Activated CD4-positive, alpha-beta T cell treated with anti-CD3 and anti-CD28 coated beads, Interleukin-2, amount 10 ng/mL, durations not matched to agents 24 days and 14 days (primary cell): ENCODE data around the gene MAP4K4. TPM values are rescaled to one million over a fixed set of nuclear protein-coding genes. Genes with fewer than 3 reads are reported as not detected.
A peak's percentile ranks its signal among the peaks of the same experiment; 100 is the strongest.

Experiments used
- DNase-seq: peaks from one replicate; pipeline ENCODE4 v3.0.0; 2022
- H3K27ac Mint-ChIP-seq: one replicate; pipeline ENCODE4 v1.8.0; 2022; ENCODE audit warnings: mild to moderate bottlenecking, mixed read lengths
- H3K27me3 Mint-ChIP-seq: one replicate; pipeline ENCODE4 v1.8.0; 2022; ENCODE audit warnings: mixed read lengths
- H3K36me3 Mint-ChIP-seq: one replicate; pipeline ENCODE4 v1.8.0; 2022; ENCODE audit warnings: low read depth, mild to moderate bottlenecking, mixed read lengths
- H3K4me1 Mint-ChIP-seq: one replicate; pipeline ENCODE4 v1.8.0; 2021; ENCODE audit warnings: mixed read lengths
- H3K4me3 Mint-ChIP-seq: one replicate; pipeline ENCODE4 v1.8.0; 2022; ENCODE audit warnings: mild to moderate bottlenecking, moderate library complexity, mixed read lengths
- H3K9me3 Mint-ChIP-seq: one replicate; pipeline ENCODE4 v1.8.0; 2021; ENCODE audit warnings: mixed read lengths
- intact Hi-C: fragments of 100-400 bp; cut with micrococcal nuclease; formaldehyde crosslinking; loops from one replicate; pipeline ENCODE4 v1.15.1; 2023
- total RNA-seq: library from RNA; stranded (reverse); gene quantifications from 2 replicates; pipeline ENCODE4 v1.2.3, GENCODE V29; 2022

Gene MAP4K4
- total RNA-seq, 1 donor from 2014 or later: 42.6 TPM

GRCh38 chr2:101882769-101883307 is 185.3 kb downstream of the MAP4K4 start:
- Mint-ChIP-seq H3K27ac (no peak overlapping the region), H3K36me3 (peaks cover 50% of the 10 kb centered on the region), H3K4me1 (peaks cover 7% of the 10 kb centered on the region), H3K4me3 (no peak overlapping the region), H3K27me3 (no peaks in the 10 kb centered on the region), H3K9me3 (no peaks in the 10 kb centered on the region)
- intact Hi-C loops: loop anchor here (5.0 kb wide), 1 partner anchor 114 kb away; no protein-coding TSS in a partner anchor
- DNase-seq: no peak

- peak; percentile 72 for DNase-seq
- H3K9me3 Mint-ChIP-seq: no peaks in the 10 kb centered on the region
- H3K4me3 Mint-ChIP-seq: no peak overlapping the region
- no peak overlapping the region for H3K27ac Mint-ChIP-seq
- peaks cover 7% of the 10 kb centered on the region for H3K4me1 Mint-ChIP-seq
- intact Hi-C loops: loop anchor here (2.0 to 5.0 kb wide), 3 partner anchors 113 to 565 kb away; no protein-coding TSS in a partner anchor
- peaks cover 52% of the 10 kb centered on the region for H3K36me3 Mint-ChIP-seq
- H3K27me3 Mint-ChIP-seq: no peaks in the 10 kb centered on the region
Measured at GRCh38 chr2:101883860-101884259, 186.4 kb downstream of the MAP4K4 start.

GRCh38 chr2:101884423-101884822 is 186.9 kb downstream of the MAP4K4 start:
- peaks cover 7% of the 10 kb centered on the region for H3K4me1 Mint-ChIP-seq
- intact Hi-C loops: loop anchor here (2.0 to 5.0 kb wide), 3 partner anchors 113 to 564 kb away; no protein-coding TSS in a partner anchor
- no peak overlapping the region for H3K4me3 Mint-ChIP-seq
- H3K36me3 Mint-ChIP-seq: peaks cover 55% of the 10 kb centered on the region
- no peak overlapping the region for H3K27ac Mint-ChIP-seq
- no peaks in the 10 kb centered on the region for H3K9me3 Mint-ChIP-seq
- H3K27me3 Mint-ChIP-seq: no peaks in the 10 kb centered on the region
- DNase-seq: no peak

GRCh38 chr2:101887328-101887727 is 189.8 kb downstream of the MAP4K4 start:
- intact Hi-C loops: no loop called here
- H3K36me3 Mint-ChIP-seq: peaks cover 66% of the 10 kb centered on the region
- no peak overlapping the region for H3K27ac Mint-ChIP-seq
- peaks cover 7% of the 10 kb centered on the region for H3K4me1 Mint-ChIP-seq
- no peak overlapping the region for H3K4me3 Mint-ChIP-seq
- no peak for DNase-seq
- H3K27me3 Mint-ChIP-seq: no peaks in the 10 kb centered on the region
- peaks cover 4% of the 10 kb centered on the region for H3K9me3 Mint-ChIP-seq

GRCh38 chr2:101889460-101890098 is 192.1 kb downstream of the MAP4K4 start:
- Mint-ChIP-seq H3K4me3 (no peak overlapping the region), H3K9me3 (peaks cover 9% of the 10 kb centered on the region), H3K27me3 (no peaks in the 10 kb centered on the region), H3K36me3 (peaks cover 73% of the 10 kb centered on the region), H3K4me1 (peaks cover 4% of the 10 kb centered on the region), H3K27ac (no peak overlapping the region)
- intact Hi-C loops: no loop called here
- DNase-seq: no peak

GRCh38 chr2:101892377-101892776 is 194.9 kb downstream of the MAP4K4 start:
- intact Hi-C loops: no loop called here
- no peak for DNase-seq
- H3K27ac Mint-ChIP-seq: no peak overlapping the region

GRCh38 chr2:101893681-101894381 is 196.3 kb downstream of the MAP4K4 start:
- H3K4me1 Mint-ChIP-seq: peaks cover 4% of the 10 kb centered on the region
- peaks cover 68% of the 10 kb centered on the region for H3K36me3 Mint-ChIP-seq
- intact Hi-C loops: no loop called here
- no peaks in the 10 kb centered on the region for H3K27me3 Mint-ChIP-seq
- no peak overlapping the region for H3K4me3 Mint-ChIP-seq
- DNase-seq: no peak
- peaks cover 14% of the 10 kb centered on the region for H3K9me3 Mint-ChIP-seq
- no peak overlapping the region for H3K27ac Mint-ChIP-seq

More at GRCh38 chr2:101892377-101892776, 194.9 kb downstream of the MAP4K4 start:
- H3K4me3 Mint-ChIP-seq: no peak overlapping the region
- peaks cover 4% of the 10 kb centered on the region for H3K4me1 Mint-ChIP-seq
- peaks cover 71% of the 10 kb centered on the region for H3K36me3 Mint-ChIP-seq
- no peaks in the 10 kb centered on the region for H3K27me3 Mint-ChIP-seq
- H3K9me3 Mint-ChIP-seq: peaks cover 9% of the 10 kb centered on the region

- Mint-ChIP-seq H3K9me3 (peaks cover 17% of the 10 kb centered on the region), H3K4me3 (no peak overlapping the region), H3K4me1 (peaks cover 8% of the 10 kb centered on the region), H3K27me3 (no peaks in the 10 kb centered on the region), H3K36me3 (peaks cover 58% of the 10 kb centered on the region), H3K27ac (no peak overlapping the region)
- intact Hi-C loops: no loop called here
- DNase-seq: no peak
Measured at GRCh38 chr2:101895039-101895438, 197.5 kb downstream of the MAP4K4 start.

GRCh38 chr2:101895819-101896322 is 198.4 kb downstream of the MAP4K4 start:
- Mint-ChIP-seq H3K27me3 (no peaks in the 10 kb centered on the region), H3K36me3 (peaks cover 56% of the 10 kb centered on the region), H3K4me3 (no peak overlapping the region), H3K27ac (no peak overlapping the region), H3K4me1 (peaks cover 14% of the 10 kb centered on the region), H3K9me3 (peaks cover 21% of the 10 kb centered on the region)
- no peak for DNase-seq
- intact Hi-C loops: no loop called here

- DNase-seq: no peak
- peaks cover 44% of the 10 kb centered on the region for H3K36me3 Mint-ChIP-seq
- intact Hi-C loops: no loop called here
- no peak overlapping the region for H3K4me3 Mint-ChIP-seq
- H3K9me3 Mint-ChIP-seq: peaks cover 23% of the 10 kb centered on the region
- H3K4me1 Mint-ChIP-seq: peaks cover 14% of the 10 kb centered on the region
- no peak overlapping the region for H3K27ac Mint-ChIP-seq
- H3K27me3 Mint-ChIP-seq: no peaks in the 10 kb centered on the region
Measured at GRCh38 chr2:101897301-101897700, 199.8 kb downstream of the MAP4K4 start.

- H3K27me3 Mint-ChIP-seq: no peaks in the 10 kb centered on the region
- H3K9me3 Mint-ChIP-seq: peaks cover 32% of the 10 kb centered on the region
- no peak for DNase-seq
- peaks cover 10% of the 10 kb centered on the region for H3K4me1 Mint-ChIP-seq
- peaks cover 28% of the 10 kb centered on the region for H3K36me3 Mint-ChIP-seq
- intact Hi-C loops: no loop called here
- no peak overlapping the region for H3K27ac Mint-ChIP-seq
- no peak overlapping the region for H3K4me3 Mint-ChIP-seq
Measured at GRCh38 chr2:101899265-101899664, 201.8 kb downstream of the MAP4K4 start.

GRCh38 chr2:101899871-101900270 is 202.4 kb downstream of the MAP4K4 start:
- no peaks in the 10 kb centered on the region for H3K27me3 Mint-ChIP-seq
- H3K4me3 Mint-ChIP-seq: no peak overlapping the region
- H3K4me1 Mint-ChIP-seq: peaks cover 10% of the 10 kb centered on the region
- no peak for DNase-seq
- intact Hi-C loops: loop anchor here (1.0 to 10.0 kb wide), 3 partner anchors 99 to 342 kb away; no protein-coding TSS in a partner anchor
- H3K27ac Mint-ChIP-seq: peak overlapping the region; percentile 60
- peaks cover 38% of the 10 kb centered on the region for H3K9me3 Mint-ChIP-seq
- peaks cover 25% of the 10 kb centered on the region for H3K36me3 Mint-ChIP-seq

GRCh38 chr2:101900375-101900774 is 202.9 kb downstream of the MAP4K4 start:
- peak overlapping the region; percentile 60 for H3K27ac Mint-ChIP-seq
- no peak overlapping the region for H3K4me3 Mint-ChIP-seq
- intact Hi-C loops: loop anchor here (1.0 to 10.0 kb wide), 3 partner anchors 99 to 342 kb away; no protein-coding TSS in a partner anchor

GRCh38 chr2:101901241-101901640 is 203.7 kb downstream of the MAP4K4 start:
- no peak overlapping the region for H3K4me3 Mint-ChIP-seq
- intact Hi-C loops: loop anchor here (5.0 to 10.0 kb wide), 2 partner anchors 214 to 341 kb away; no protein-coding TSS in a partner anchor
- H3K9me3 Mint-ChIP-seq: peaks cover 41% of the 10 kb centered on the region
- no peak overlapping the region for H3K27ac Mint-ChIP-seq
- H3K36me3 Mint-ChIP-seq: peaks cover 18% of the 10 kb centered on the region
- no peaks in the 10 kb centered on the region for H3K27me3 Mint-ChIP-seq
- no peak for DNase-seq
- peaks cover 10% of the 10 kb centered on the region for H3K4me1 Mint-ChIP-seq

More at GRCh38 chr2:101900375-101900774, 202.9 kb downstream of the MAP4K4 start:
- peaks cover 41% of the 10 kb centered on the region for H3K9me3 Mint-ChIP-seq
- peak; percentile 63 for DNase-seq
- peaks cover 10% of the 10 kb centered on the region for H3K4me1 Mint-ChIP-seq
- peaks cover 22% of the 10 kb centered on the region for H3K36me3 Mint-ChIP-seq
- H3K27me3 Mint-ChIP-seq: no peaks in the 10 kb centered on the region
